ENCODE measurements around the gene NFKB2.

- no peak for TF ChIP-seq ZNF830 (tag by site-specific recombination; IDR thresholded peaks at IDR 0.05; ENCODE audit: low read depth)
- TF ChIP-seq PBX3 (CRISPR knock-in tag; IDR thresholded peaks at IDR 0.05) = no peak
- no peak for TF ChIP-seq ELK4 (IDR thresholded peaks at IDR 0.05; ENCODE audit: borderline replicate concordance, low read depth, low read length)
- no peak for TF ChIP-seq CTCF (tag by site-specific recombination; IDR thresholded peaks at IDR 0.05)
- no peak for TF ChIP-seq ZNF664 (tag by site-specific recombination; IDR thresholded peaks at IDR 0.05)
- no peak for TF ChIP-seq ZNF146 (tag by site-specific recombination; IDR thresholded peaks at IDR 0.05)
- TF ChIP-seq ZNF501 (tag by site-specific recombination; IDR thresholded peaks at IDR 0.05) = no peak
- TF ChIP-seq ZNF544 (tag by site-specific recombination; IDR thresholded peaks at IDR 0.05) = no peak
- no peak for TF ChIP-seq ZNF433 (tag by site-specific recombination; IDR thresholded peaks at IDR 0.05; ENCODE audit: low read depth)
Measured at GRCh38 chr10:102404361-102405107, 9.0 kb downstream of the NFKB2 start.
